ENCODE measurements around the gene RASGRP4.

The RASGRP4 gene

DNA sequence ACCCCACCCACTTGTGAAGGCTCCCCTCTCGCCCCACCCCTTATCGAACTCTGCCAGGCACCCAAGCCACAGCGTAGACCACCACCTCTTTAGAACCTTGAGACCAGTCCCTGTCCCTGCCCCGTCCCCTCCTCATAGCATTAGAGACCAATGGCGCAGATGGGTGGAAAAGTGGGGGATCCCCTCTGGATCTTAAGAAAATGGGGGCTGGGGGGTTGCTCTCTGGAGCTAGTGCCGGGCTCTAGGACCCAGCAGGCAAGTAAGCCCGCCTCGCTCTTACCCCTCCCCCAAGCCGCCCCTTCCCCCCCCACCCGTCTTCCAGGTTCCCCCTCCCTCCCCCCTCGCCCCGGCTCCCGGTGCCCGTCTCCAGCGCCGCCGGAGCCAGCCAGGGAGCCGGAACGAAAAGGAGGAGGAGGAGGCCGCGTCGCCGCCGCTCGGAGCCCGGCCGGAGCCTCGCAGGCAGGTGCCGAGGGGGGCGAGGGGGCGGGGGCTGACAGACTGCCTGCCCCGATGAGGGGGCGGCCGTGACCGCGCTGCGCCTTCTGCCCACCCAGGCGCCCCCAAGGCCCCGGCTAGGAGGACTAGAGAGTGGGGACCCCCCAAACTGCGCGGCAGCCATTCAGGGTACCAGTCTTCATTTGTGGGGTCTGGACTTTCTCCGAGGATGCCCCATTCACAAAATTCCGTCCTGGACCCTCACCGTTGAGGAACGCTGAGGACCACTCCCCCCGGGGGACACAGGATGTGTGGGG lies 37.5 kb downstream of the RASGRP4 start, which contains the start of gene SPRED3:
TSS of gene SPRED3 (plus strand) at position 349 of the 752 bp plus-strand sequence. CDS start 1,606 bp downstream, outside the sequence.
- peak; percentile 21 for DNase-seq

DNA sequence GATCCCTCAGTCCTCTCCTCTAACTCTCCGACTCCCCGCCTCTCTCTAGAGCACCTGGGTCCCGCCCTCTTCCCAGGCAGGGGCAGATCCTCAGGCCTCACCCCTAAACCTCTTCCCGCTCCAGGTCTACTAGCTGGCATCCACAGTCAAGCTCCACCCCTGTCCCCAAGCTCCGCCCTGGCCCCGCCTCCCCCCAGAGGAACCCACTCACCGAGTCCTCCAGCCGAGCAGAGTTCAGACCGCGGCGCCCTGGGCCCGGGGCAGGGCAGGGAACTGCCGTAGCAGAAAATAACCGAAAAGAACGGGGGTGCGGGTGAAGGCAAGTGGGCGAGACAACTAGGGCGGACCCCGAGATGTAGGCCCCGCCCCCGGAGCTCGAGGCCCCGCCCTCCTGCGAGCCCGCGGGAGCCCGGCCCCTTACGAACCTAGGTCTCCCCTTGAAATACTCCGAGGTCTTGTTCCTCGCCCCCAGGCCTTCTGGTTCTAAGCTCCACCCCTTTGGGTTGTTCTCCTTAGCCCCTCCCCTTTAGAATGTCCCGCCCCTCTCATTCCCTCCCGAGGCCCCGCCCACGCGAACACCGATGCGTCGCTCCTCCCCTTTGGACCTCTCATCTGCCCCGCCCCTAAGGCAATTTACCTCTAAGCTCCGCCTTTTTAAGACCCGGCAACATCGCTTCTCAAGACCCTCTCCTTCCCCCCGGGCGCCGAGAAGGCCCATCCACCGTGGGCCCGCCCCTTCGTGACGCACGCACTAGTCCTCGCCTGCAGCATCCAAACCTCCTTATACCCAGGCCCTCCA lies 38.3 kb downstream of the RASGRP4 start, which contains the start of gene GGN:
TSS of gene GGN (minus strand) at position 485 of the 799 bp plus-strand sequence. CDS start 773 bp downstream, outside the sequence.
- peak; percentile 87 for DNase-seq

DNA sequence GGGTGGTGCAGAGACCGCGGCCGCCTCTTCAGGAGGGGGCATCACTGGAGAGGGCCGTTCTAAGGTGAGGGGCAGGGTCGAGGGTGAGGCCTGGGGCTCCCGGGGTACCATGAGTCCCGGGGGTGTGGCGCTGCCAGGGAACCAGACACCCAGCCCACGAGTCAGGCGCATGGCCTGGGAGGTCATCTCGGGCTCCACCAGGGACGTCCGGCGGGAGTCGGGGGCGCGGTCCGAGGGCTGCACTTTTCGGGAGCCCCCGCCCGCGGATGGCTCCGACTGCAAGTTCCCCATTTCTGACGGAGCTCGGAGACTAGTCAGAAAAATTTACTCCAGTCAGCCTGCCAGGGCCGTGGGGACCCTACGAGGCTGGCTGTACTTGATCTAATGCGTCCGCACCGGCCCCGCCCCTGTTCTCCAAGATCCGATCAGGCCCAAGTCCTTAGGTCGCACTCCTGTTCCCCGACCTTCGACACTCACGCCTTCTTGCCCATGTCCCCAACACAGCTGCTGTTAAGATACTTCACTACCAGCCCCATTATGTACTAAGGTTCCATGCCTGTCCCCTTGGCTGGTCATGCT lies 39.0 kb downstream of the RASGRP4 start:
- DNase-seq, result no peak

DNA sequence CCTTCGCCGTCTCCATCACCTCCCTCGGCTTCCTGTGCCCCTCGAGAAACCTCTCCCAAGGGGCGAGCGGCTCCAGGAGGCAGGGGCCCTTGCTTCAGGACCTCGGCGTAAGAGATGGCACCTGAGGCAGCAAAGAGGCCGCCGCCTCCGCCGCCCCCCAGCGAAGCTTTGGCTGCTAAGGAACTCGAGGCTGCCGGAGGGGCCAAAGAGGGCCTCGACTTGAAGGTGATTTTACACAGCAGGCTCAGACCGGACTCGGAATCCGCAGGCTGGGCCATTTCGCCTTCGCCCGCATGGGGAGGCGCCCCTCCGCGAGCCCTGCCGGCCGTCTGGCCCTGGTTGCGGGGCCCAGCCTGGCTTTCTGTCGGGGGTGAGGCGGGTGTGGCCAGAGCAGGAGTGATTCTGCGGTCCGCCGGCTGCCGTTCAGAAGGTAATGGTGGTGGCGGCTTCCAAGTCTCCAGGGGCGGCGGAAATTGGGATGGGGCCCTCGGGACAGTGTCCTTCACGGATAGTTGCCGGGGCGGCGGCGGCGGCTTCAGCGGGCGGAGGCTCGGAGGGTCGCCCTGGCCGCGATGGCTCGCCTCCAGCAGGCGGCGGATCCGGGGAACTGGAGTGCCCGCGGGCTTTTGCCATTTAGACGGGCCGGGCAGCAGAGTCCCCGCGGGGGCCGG lies 39.6 kb downstream of the RASGRP4 start:
- no peak for DNase-seq

DNA sequence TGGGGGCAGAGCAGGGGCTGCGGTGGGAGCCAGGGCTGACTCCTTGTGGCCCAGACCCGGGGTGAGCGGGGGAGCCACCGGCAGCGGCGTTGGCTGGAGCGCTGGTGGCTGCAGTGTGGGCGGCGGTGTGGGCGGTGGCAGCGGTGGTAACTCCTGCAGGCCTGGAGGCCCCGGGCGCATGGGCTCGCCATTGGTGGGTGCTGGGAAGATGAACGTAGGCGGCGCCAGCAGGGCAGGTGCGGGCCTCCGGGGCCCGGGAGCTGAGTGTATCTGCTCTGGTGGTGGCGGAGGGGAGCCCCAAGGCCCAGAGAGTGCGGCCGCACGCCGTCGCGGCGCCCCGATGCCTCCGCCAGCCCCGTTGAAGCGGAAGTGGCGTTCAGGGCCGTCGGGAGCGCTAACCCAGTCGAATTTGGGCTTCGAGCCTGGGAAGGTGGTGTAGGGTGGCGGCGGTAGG lies 40.2 kb downstream of the RASGRP4 start:
- peak; percentile 35 for DNase-seq

DNA sequence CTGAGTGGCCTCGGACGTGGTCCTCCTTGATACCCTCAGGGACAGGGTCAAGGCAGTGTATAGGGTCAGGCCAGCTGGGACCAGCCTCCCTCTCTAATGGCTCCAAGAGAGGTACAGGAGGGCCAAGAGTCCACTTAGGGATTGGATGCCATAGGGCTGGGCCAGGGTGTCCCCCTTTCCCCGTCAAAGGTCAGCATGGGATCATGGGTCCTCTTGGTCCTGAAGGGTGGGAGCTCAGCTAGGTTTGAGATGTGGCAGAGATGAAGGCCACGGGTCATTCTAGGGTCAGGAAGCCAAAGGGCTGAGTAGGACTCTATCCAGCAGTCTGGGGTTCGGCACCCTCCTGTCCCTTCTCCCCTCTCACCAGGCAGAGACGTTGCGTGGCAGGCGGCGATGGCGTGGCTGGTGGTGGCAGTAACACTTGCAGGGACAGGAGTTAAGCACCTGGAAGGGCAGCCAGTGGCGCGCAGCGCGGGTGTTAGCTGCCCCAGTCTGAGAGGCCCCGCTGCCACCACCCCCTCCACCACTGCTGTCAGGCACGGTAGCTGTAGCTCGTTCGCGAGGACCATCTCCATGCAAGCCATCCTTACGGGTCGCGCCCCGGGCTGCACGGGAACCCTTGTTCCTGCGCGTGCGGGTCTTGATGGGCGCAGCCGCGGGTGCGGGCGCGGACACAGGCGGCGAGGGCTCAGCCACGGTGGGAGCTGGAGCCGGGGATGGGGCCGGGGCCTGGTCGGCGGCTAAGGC lies 40.8 kb downstream of the RASGRP4 start:
- DNase-seq, result no peak

DNA sequence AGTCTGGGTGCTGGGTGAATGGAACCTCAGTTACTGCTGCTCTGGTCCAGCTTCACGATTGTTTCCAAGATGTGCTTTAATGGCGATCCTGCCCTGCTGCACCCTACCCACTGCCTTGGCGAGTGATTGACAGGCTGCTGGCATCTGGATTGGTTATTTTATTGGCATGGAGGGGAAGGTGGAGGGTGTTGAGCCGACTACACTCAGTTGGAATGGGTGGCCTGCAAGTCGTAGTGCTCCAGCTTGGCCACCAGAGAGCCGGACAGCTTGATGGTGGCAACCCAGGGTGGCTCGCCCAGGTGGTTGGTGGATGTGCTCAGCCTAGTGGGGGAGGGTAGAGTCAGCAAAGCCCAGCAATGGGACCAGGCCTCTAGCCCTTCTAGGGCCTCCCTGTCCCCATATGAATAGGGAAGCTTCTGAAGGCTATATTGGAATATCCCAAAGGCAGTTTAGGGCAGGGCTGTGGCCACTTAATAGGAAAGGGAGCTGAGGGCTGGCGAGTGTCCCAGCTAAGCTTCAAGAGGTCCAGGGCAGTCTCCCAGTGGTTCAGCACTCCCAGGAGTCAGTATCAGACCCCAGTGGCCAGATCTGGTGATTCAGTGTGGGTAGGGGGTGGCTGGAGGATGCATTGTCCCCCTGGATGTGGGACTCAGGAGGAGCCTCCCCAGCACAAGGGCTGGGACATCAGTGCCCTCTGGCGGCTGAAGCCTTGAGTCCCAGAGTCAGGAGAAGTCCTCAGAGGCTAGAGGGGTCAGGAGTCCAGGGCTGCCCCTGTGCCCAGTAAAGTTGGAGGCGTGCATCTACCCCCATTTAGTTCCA lies 41.6 kb downstream of the RASGRP4 start:
- DNase-seq, result no peak

DNA sequence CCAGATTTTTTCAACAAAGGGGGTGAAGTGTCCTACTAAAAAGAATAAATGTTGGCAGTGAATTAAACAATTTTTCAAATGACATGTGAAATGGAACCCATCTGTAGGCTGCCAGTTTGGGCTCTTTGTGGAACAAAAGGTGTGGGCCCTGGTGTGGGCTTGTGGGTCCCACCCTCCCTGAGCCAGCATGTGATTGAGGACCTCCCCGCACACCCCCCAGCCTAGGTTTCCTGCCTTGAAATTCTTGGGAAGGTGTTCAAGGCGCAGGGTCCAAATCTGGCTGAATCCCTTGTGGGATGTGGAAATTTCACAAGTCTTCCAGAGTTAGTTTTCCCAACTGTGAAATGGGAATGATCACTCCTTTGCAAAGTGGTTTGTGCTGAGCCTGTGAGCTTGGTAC lies 42.3 kb downstream of the RASGRP4 start:
- no peak for DNase-seq

DNA sequence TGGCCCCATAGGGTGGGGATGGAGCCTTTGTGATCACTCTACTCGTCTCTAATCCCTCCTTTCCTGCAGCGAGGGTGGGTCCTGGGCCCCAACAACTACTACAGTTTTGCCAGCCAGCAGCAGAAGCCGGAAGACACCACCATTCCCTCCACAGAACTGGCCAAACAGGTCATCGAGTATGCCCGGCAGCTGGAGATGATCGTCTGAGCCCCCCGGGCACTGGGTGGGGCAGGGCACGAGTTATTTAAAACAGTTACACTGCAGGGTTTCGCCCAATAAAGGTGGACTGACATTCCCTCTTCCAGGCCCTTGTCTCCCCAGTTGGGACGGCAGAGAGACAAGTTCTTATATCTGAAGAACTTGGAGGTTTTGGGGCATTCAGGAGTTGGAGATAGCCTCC lies 42.8 kb downstream of the RASGRP4 start:
- no peak for DNase-seq

DNA sequence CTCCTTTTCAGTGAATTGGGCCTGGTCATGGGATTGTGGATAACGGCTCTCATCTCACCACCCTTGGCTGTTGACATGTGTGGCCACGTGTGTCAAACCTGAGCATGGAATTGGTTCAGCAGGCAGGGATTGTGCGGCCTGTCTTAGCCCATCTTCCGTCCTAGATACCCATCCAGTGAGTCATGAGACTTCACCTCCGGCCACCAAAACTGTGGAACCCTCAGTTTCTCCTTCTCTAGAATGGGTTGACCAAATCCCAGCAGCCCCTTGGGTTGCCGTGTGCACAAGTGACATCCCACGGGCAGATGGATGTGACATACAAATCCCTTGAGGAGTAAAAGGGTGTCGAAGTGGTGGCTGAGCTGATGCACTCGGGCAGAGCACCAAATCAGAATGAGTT lies 44.9 kb downstream of the RASGRP4 start:
- no peak for DNase-seq

DNA sequence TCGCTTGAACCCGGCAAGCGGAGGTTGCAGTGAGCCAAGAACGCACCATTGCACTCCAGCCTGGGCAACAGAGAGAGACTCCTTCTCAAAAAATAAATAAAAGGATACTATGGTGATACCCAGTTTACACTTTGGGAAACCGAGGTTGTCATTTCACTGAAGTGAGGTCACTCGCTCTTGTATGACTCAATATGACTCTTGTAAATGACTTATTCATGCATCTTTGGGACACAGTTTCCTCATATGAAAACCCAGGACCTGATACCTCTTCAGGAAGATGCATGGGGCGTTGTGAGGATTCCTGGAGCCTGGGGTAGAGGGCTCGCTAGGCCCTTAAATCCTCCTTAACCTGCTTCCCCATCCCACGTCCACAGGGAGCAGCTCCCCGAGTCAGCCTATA lies 47.2 kb downstream of the RASGRP4 start:
- DNase-seq, result no peak

DNA sequence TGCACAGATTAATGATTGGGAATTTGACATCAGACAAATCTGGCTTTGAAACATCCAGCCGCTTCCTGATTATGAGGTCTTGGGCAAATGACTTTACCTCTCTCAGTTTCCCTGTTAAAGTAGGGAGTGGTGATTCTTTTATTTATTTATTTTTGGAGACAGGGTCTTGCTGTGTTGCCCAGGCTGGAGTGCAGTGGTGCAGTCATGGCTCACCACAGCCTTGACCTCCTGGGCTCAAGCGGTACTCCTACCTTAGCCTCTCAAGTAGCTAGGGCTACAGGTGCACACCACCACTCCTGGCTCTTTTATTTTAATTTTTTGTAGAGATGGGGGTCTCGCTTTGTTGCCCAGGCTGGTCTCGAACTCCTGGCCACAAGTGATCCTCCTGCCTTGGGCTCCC lies 49.0 kb downstream of the RASGRP4 start:
- DNase-seq, result no peak

DNA sequence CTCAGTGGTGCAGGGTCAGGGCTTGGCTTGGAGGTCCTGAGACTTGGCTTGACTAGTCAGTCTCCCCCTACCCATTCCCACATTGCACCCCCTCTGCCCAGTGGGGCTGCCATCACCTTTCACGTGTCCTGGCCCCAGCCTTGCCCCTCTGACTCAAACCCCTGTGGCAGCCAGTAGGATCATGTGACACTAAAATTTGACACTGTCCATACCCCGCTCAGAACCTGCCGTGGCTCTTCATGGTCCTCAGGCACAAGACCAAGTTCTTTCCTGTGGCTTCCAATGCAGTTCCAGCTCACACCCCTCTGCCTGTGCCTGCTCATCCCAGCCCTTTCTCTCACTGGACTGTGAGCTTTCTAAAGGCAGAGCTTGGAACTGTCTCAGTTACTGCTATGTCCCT lies 49.4 kb downstream of the RASGRP4 start:
- DNase-seq, result no peak

DNA sequence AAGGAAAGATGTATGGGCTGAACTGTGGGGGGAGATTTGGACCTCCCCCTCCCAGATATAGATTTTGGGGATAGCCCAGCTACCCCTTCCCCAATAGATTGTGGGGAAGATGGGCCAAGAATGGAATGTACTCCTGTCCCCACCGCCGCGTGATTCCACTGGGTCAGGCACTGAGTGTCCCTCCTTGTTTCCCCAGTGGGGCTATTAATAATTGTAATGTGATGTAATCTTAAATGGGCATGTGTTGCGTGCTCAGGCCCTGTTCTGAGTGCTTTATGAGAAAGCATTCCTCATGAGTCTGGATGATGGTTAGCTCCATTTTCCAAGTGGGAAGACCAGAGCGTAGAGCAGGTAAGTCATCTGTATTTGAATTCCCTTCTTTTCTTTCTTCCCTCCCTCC lies 50.3 kb downstream of the RASGRP4 start:
- no peak for DNase-seq

DNA sequence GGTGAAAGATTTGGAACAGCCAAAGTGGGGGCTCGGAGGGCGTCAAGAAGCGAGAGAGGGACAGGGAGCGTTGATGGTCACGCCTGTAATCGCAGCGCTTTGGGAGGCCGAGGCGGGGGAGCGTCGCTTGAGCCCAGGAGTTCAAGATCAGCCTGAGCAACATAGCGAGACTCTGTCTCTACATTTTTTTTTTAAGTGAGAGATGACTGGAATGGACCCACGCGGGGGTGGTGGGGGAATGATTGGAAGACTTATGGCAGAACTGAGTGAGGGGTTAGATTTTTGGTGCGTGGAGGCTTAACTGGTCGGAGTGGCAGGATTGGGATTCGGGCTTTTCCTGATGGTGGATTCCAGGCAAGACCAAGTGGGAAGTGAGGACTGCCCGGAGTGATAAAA lies 50.9 kb downstream of the RASGRP4 start:
- no peak for DNase-seq

DNA sequence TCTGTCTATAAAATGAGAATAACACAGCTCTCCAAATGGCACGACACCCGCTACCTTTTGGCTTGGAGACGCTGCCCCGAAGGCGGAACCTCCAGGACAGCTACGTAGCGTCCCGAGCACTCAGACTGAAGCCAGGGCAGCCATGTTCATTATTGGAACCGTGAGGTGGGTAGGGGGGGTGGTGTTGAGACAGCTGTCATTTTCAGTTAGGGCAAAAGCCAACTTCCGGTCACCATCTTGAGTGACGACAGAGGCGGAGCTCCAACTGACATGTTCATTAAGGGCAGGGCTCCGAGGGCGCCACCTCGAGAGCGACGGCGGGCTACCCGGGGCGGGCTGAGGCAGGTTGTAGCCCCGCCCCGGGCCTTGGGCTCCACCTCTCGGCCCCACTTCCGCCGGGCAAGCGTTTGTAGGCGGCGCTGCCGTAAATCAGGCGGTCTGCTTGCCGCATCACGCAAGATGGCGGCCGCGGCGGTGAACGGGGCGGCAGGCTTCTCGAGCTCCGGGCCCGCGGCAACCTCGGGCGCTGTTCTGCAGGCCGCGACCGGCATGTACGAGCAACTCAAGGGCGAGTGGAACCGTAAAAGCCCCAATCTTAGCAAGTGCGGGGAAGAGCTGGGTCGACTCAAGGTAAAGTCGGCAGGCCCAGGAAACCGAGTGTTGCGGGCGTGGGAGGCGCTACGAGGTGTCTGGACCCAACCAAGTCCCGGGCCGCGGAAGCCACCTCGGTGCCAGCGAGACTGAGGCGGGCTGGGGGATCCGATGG lies 51.5 kb downstream of the RASGRP4 start, which contains the start of gene PSMD8:
TSS of gene PSMD8 (plus strand) at position 240 of the 766 bp plus-strand sequence. CDS start at position 271, 31 bp downstream.
- DNase-seq, result peak; percentile 99

DNA sequence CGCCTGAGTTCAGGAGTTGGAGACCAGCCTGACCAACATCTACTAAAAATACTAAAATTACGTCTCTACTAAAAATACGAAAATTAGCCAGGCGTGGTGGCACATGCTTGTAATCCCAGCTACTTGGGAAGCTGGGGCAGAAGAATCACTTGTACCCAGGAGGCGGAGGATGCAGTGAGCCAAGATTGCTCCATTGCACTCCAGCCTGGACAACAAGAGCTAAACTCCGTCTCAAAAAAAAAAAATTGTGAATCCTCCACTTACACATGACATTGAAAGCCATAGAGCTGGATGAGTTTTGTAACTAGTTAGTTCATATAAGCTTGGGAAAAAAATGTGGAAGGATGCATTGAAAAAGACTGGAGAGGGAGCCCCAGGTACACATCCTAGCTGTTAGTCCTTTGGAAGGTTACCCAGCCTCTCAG lies 52.1 kb downstream of the RASGRP4 start:
- DNase-seq, result no peak

DNA sequence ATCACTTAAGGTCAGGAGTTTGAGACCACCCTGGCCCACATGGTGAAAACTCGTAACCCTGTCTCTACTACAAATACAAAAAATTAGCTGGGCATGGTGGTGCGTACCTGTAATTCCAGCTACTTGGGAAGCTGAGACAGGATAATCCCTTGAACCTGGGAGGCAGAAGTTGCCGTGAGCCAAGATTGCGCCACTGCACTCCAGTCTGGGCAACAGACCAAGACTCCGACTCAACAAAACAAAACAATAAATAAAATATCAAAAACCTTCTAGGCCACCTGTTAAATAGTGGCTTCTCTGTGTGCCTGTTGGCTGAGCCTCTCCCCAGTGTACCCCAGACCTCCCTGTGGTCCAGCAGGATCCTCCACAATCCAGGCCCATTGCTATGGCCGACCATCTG lies 54.9 kb downstream of the RASGRP4 start:
- no peak for DNase-seq

DNA sequence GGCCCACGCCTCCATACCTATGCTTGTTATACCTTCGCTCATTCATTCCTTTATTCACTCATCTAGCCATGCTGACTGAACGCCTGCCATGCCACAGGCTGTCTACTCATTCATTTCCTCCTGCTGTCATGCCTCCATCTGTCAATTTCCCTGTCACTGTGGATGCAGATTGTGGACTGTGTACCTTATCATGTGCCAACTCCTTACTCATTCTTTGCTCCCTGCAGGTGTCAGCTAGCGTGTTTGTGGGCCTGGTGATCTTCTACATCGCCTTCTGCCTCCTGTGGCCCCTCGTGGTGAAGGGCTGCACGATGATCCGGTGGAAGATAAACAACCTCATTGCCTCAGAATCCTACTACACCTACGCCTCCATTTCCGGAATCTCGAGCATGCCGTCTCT lies 55.7 kb downstream of the RASGRP4 start:
- DNase-seq, result no peak

DNA sequence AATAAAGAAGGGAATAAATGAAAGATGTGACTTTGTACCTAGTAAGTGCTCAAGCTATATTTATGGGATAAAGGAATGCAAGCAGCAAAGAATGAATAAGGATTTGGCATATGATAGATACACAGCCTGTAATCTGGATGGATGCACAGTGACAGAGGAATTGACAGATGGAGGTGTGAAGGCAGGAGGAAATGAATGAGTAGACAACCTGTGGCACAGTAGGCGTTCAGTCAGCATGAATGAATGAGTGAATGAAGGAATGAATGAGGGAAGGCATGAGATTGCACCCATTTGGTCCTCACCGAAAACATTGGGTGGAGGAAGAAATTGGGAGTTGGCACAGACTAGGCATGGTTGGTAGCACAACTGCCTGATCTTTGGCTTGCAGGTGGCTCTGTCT lies 56.4 kb downstream of the RASGRP4 start:
- DNase-seq, result no peak

Data from stimulated activated CD4-positive, alpha-beta T cell treated with anti-CD3 and anti-CD28 coated beads, Interleukin-15, amount 100 ng/mL, for 24 hours (primary cell).